Measurements from ENCODE around the gene NPFFR1.
A peak's percentile ranks its signal among the peaks of the same experiment; 100 is the strongest.

Gene NPFFR1

GRCh38 chr10:70295926-70296325 is 12.1 kb upstream of the NPFFR1 start:
- no peaks in the 10 kb centered on the region for H3K9me3 ChIP-seq (ENCODE audit: control insufficient read depth, insufficient read depth, low read depth, low read length)
- no peak overlapping the region for H3K4me3 ChIP-seq (ENCODE audit: low read depth, low read length)
- TF ChIP-seq ELK4 (IDR thresholded peaks at IDR 0.05; ENCODE audit: borderline replicate concordance, low read depth, low read length) (no peak), ZNF792 (tag by site-specific recombination; IDR thresholded peaks at IDR 0.05) (no peak), ZNF184 (tag by site-specific recombination; IDR thresholded peaks at IDR 0.05) (no peak), ZNF138 (tag by site-specific recombination; IDR thresholded peaks at IDR 0.05; ENCODE audit: borderline replicate concordance) (no peak), ZBTB21 (tag by site-specific recombination; IDR thresholded peaks at IDR 0.05) (no peak), ZEB2 (tag by site-specific recombination; IDR thresholded peaks at IDR 0.05) (no peak), ZNF785 (tag by site-specific recombination; IDR thresholded peaks at IDR 0.05) (no peak), SP7 (tag by site-specific recombination; IDR thresholded peaks at IDR 0.05) (no peak), ZNF621 (tag by site-specific recombination; IDR thresholded peaks at IDR 0.05) (no peak), ZNF580 (tag by site-specific recombination; IDR thresholded peaks at IDR 0.05) (no peak), HOXC10 (CRISPR knock-in tag; IDR thresholded peaks at IDR 0.05) (no peak), KLF1 (tag by site-specific recombination; IDR thresholded peaks at IDR 0.05) (no peak), ZNF776 (tag by site-specific recombination; IDR thresholded peaks at IDR 0.05; ENCODE audit: borderline replicate concordance) (no peak), MZF1 (tag by site-specific recombination; IDR thresholded peaks at IDR 0.05; ENCODE audit: borderline replicate concordance) (no peak), ZNF514 (tag by site-specific recombination; IDR thresholded peaks at IDR 0.05) (no peak), ZNF513 (tag by site-specific recombination; IDR thresholded peaks at IDR 0.05) (no peak), ZNF23 (tag by site-specific recombination; IDR thresholded peaks at IDR 0.05; ENCODE audit: borderline replicate concordance) (no peak), FEZF1 (tag by site-specific recombination; IDR thresholded peaks at IDR 0.05) (no peak), ZNF19 (tag by site-specific recombination; IDR thresholded peaks at IDR 0.05; ENCODE audit: low read depth) (no peak)
- no peaks in the 10 kb centered on the region for H3K36me3 ChIP-seq (ENCODE audit: control insufficient read depth in 2 of 2, insufficient read depth in 1 of 2, low read length in 2 of 2)
- H3K4me1 ChIP-seq (ENCODE audit: control insufficient read depth, insufficient read depth, low read length) = no peaks in the 10 kb centered on the region
- POLR2A ChIA-PET = no interaction called here
- H3K27ac ChIP-seq (ENCODE audit: extremely low read depth, low read depth, low read length) = no peak overlapping the region
- CTCF ChIA-PET = no interaction called here

GRCh38 chr10:70295321-70295720 is 11.5 kb upstream of the NPFFR1 start:
- Histone ChIP-seq H3K4me3 (ENCODE audit: low read depth, low read length) (no peak overlapping the region), H3K9me3 (ENCODE audit: control insufficient read depth, insufficient read depth, low read depth, low read length) (no peaks in the 10 kb centered on the region), H3K36me3 (ENCODE audit: control insufficient read depth in 2 of 2, insufficient read depth in 1 of 2, low read length in 2 of 2) (no peaks in the 10 kb centered on the region), H3K27ac (ENCODE audit: extremely low read depth, low read depth, low read length) (no peak overlapping the region), H3K4me1 (ENCODE audit: control insufficient read depth, insufficient read depth, low read length) (no peaks in the 10 kb centered on the region)
- POLR2A ChIA-PET = no interaction called here
- TF ChIP-seq ZIC2 (tag by site-specific recombination; IDR thresholded peaks at IDR 0.05) (peak; percentile 27; the same call in 1 of the 2 replicates), KLF8 (tag by site-specific recombination; IDR thresholded peaks at IDR 0.05) (no peak)
- CTCF ChIA-PET = no interaction called here

- CTCF ChIA-PET = interaction anchor here (0.9 to 2.0 kb wide), 2 partner anchors 21 to 70 kb away, joined by 4 to 10 read pairs; no protein-coding TSS in a partner anchor
- H3K4me3 ChIP-seq (ENCODE audit: low read depth, low read length) = no peak overlapping the region
- no peaks in the 10 kb centered on the region for H3K36me3 ChIP-seq (ENCODE audit: control insufficient read depth in 2 of 2, insufficient read depth in 1 of 2, low read length in 2 of 2)
- POLR2A ChIA-PET = interaction anchor here (0.6 kb wide), 1 partner anchor 52 kb away, joined by 6 read pairs; no protein-coding TSS in a partner anchor
- no peak overlapping the region for H3K27ac ChIP-seq (ENCODE audit: extremely low read depth, low read depth, low read length)
- no peaks in the 10 kb centered on the region for H3K4me1 ChIP-seq (ENCODE audit: control insufficient read depth, insufficient read depth, low read length)
- H3K9me3 ChIP-seq (ENCODE audit: control insufficient read depth, insufficient read depth, low read depth, low read length) = no peaks in the 10 kb centered on the region
- no peak for TF ChIP-seq PRDM1 (tag by site-specific recombination; IDR thresholded peaks at IDR 0.05)
- TF ChIP-seq HOXA7 (CRISPR knock-in tag; IDR thresholded peaks at IDR 0.05; ENCODE audit: borderline replicate concordance) = no peak
- TF ChIP-seq ZSCAN5A (tag by site-specific recombination; IDR thresholded peaks at IDR 0.05) = no peak
- no peak for TF ChIP-seq ZFP41 (tag by site-specific recombination; IDR thresholded peaks at IDR 0.05; ENCODE audit: borderline replicate concordance)
- no peak for TF ChIP-seq ZBTB21 (tag by site-specific recombination; IDR thresholded peaks at IDR 0.05)
These were observed 9.5 kb upstream of the NPFFR1 start for GRCh38 chr10:70293169-70293843.

All from HEK293 (cell line).